HG03025 (cell line): ENCODE results near the gene IER2.
"Not testable (repeated sequence)": the region's sequence is repeated elsewhere in the genome, so short reads cannot be mapped to it uniquely, and the experiment has no call there.

ENCODE experiments used
- ATAC-seq: cut with Tn5 transposase; IDR thresholded peaks from one replicate; pipeline ENCODE4 v1.9.1; 2021; ENCODE audit warnings: mild to moderate bottlenecking, moderate library complexity; ENCODE audit not compliant: unreplicated experiment, low FRiP score

IER2 gene

DNA sequence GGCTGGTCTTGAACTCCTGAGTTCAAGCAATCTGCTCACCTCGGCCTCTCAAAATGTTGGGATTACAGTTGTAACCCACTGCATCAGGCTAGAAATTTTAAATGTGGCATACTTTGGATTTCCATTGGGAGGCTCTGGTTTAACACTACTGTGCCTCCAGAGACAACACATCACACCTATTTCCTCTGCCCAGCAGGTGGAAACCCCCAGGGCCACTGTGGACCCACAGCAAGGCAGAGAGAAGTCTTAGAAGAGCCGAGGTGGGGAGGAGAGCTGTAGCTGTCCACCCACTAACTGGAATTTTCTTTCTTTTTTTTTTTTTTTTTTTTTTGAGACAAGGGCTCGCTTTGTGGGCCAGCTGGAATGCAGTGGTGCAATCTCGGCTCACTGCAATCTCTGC, 39.4 kb downstream of the IER2 start:
- ATAC-seq: no peak

DNA sequence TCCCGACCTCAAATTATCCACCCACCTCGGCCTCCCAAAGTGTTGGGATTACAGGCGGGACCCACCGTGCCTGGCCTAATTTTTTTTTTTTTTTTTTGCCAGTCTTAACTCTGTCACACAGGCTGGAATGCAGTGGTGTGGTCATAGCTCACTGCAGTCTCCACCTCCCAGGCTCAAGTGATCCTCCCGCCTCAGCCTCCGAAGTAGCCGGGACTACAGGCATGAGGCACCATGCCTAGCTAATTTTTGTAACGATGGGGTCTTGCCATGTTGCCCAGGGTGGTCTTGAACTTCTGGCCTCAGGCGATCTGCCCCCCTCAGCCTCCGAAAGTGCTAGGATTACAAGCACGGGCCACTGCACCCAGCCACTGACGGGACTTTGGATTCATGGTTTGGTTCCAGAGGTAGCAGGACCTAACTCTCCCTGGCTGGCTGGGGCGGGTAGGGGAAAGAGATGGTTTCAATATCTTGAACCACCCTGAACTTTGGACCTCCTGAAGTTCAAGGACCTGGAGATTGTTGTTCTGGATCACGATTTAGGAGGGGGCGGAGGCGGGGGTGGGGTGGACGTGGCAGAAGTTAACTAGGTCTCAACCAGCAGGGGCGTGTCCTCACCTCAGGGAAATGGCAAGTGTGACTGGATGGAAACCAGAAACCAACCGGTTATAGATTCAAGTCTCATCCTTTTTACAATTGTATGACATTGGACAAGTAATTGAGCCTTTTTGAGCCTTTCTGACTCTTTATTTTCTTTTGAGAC, 40.8 kb downstream of the IER2 start:
- ATAC-seq: no peak

DNA sequence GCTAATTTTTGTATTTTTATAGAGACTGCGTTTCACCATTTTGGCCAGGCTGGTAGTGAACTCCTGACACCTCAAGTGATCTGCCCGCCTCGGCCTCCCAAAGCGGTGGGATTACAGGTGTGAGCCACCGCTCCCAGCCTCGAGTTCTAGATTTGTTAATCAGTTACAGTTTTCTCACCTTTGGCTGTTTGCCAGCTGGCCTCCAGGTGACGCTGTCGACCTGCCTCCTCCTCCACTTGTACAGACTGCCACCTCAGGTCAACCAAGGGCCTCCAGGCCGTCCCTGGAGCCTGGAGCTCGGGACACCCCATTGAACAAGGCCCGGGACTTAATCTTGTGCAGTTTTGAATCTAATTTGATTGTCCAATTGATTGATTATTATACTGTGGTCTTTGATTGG, 45.5 kb downstream of the IER2 start:
- ATAC-seq: no peak

DNA sequence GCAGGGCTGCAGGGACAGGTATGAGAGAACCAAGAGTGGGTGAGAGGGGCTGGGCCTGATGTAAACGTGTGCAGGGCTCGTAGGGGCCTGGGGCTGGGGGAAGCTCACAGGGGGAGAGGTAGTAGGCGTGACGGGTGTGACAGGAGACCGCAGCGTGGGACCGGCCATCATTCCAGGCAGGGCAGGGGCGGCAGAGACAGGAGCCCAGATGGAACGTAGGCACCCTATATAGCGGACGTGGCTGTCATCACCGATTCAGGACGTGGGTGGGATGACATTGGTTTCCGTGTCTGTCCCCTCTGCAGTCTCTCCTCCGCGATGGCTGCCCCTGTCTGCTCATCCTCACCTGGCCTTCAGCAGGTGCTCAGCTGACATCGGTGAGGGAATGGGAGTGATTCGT, 48.4 kb downstream of the IER2 start:
- ATAC-seq: no peak

DNA sequence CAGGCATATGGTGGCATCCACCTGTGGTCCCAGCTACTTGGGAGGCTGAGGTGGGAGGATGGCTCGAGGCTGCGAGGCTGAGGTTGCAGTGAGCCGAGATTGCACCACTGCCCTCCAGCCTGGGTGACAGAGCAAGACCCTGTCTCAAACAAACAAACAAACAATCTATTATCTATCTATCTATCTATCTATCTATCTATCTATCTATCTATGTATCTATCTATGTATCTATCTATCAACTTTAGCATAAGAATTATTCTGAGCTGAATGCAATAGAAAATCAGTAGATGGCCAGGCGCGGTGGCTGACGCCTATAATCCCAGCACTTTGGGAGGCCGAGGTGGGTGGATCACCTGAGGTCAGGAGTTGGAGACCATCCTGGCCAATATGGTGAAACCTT, 51.9 kb downstream of the IER2 start:
- not testable (repeated sequence) for ATAC-seq
